Peyer's patch (tissue), 4 donors: ENCODE measurements around the gene SYPL1. TPM values are rescaled to one million over a fixed set of nuclear protein-coding genes. Genes with fewer than 3 reads are reported as not detected.

ENCODE experiments used
- DNase-seq, 3 donors: peaks; one replicate each; pipeline ENCODE4 v3.0.0-alpha.2; 2017 to 2019
- H3K27ac ChIP-seq, 4 donors: fragments of 200-600 bp; sonication (generic); one replicate each; pipeline ENCODE4 v1.5.1; 2016 to 2019
- H3K27me3 ChIP-seq, 2 donors: fragments of 200-600 bp; sonication (generic); one replicate each; pipeline ENCODE4 v1.5.1; 2019
- H3K36me3 ChIP-seq, 3 donors: fragments of 200-600 bp; sonication (generic); one replicate each; pipeline ENCODE4 v1.5.1; 2016 to 2019
- H3K4me1 ChIP-seq, 4 donors: fragments of 200-600 bp; sonication (generic); one replicate each; pipeline ENCODE4 v1.5.1; 2016 to 2019
- H3K4me3 ChIP-seq, 4 donors: fragments of 200-600 bp; sonication (generic); 1 replicate in 3 of 4; 2 replicates in 1 of 4; pipeline ENCODE4 v1.5.1; 2016 to 2019; ENCODE audit warnings: mild to moderate bottlenecking in 1 of 4
- H3K9me3 ChIP-seq, 4 donors: fragments of 200-600 bp; sonication (generic); one replicate each; pipeline ENCODE4 v1.5.1; 2016 to 2019; ENCODE audit warnings: mild to moderate bottlenecking in 1 of 4
- POLR2A ChIP-seq, 2 donors: fragments of 450-650 bp; IDR thresholded peaks; one replicate each; pipeline ENCODE4 v1.5.1; 2017; ENCODE audit warnings: antibody characterized with exemption in 2 of 2, mild to moderate bottlenecking in 2 of 2, moderate library complexity in 2 of 2
- total RNA-seq, 4 donors: library from RNA; depleted of rRNA; stranded (reverse); fragments of >200 nt; gene quantifications; one replicate each; pipeline ENCODE4 v1.1.0, GENCODE V29; 2016
- TF ChIP-seq, protein P1 (sequence below), 6 experiments: fragments of 450-650 bp in 4 of 6; fragments of 200-600 bp in 2 of 6; sonication (generic) in 1 of 6; IDR thresholded peaks; one replicate each; pipeline ENCODE4 v1.5.1; 2017 to 2019; ENCODE audit warnings: antibody characterized with exemption in 6 of 6, mild to moderate bottlenecking in 3 of 6, moderate library complexity in 1 of 6

Gene SYPL1
- total RNA-seq, 4 donors from 2014 or later: 45.2 to 77.6 (median 53.3) TPM

GRCh38 chr7:106125417-106125816 lies 13.3 kb upstream of the SYPL1 start:
- Histone ChIP-seq H3K27ac (no peak overlapping the region), H3K9me3 (no peaks in the 10 kb centered on the region), H3K27me3 (no peaks in the 10 kb centered on the region), H3K4me1 (peaks cover 0 to 4% (median 0%) of the 10 kb centered on the region in 4 donors), H3K36me3 (no peaks in the 10 kb centered on the region), H3K4me3 (no peak overlapping the region)
- no peak for DNase-seq
- TF ChIP-seq POLR2A (IDR thresholded peaks at IDR 0.05): no peak
- TF ChIP-seq, protein P1, sequence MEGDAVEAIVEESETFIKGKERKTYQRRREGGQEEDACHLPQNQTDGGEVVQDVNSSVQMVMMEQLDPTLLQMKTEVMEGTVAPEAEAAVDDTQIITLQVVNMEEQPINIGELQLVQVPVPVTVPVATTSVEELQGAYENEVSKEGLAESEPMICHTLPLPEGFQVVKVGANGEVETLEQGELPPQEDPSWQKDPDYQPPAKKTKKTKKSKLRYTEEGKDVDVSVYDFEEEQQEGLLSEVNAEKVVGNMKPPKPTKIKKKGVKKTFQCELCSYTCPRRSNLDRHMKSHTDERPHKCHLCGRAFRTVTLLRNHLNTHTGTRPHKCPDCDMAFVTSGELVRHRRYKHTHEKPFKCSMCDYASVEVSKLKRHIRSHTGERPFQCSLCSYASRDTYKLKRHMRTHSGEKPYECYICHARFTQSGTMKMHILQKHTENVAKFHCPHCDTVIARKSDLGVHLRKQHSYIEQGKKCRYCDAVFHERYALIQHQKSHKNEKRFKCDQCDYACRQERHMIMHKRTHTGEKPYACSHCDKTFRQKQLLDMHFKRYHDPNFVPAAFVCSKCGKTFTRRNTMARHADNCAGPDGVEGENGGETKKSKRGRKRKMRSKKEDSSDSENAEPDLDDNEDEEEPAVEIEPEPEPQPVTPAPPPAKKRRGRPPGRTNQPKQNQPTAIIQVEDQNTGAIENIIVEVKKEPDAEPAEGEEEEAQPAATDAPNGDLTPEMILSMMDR (IDR thresholded peaks at IDR 0.05): no peak

DNA sequence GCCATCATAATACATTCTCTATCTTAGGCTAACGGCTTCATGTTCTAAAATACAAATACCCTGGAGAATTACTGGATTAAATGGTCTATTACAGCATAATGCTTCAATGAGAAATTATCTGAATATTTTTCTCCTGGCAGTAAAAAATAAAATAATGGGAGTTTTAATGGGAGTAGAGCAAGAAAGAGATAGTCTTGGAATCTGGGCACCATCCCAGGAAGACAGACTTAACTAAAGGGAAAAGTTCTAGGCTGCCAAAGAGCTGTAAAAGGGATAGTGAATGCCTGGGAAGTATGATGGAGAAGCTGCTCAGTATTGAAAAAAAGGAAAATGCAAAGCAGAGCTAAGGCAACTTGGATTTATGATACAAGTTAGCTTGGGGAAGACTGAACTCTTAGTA lies 12.1 kb upstream of the SYPL1 start:
- no peaks in the 10 kb centered on the region for H3K36me3 ChIP-seq
- H3K4me1 ChIP-seq: peaks cover 0 to 4% (median 0%) of the 10 kb centered on the region in 4 donors
- no peak overlapping the region for H3K27ac ChIP-seq
- TF ChIP-seq POLR2A (IDR thresholded peaks at IDR 0.05): no peak
- TF ChIP-seq, protein P1 (IDR thresholded peaks at IDR 0.05): no peak
- DNase-seq: no peak
- no peak overlapping the region for H3K4me3 ChIP-seq
- no peaks in the 10 kb centered on the region for H3K27me3 ChIP-seq
- no peaks in the 10 kb centered on the region for H3K9me3 ChIP-seq

- DNase-seq: no peak
- Histone ChIP-seq H3K27ac (no peak overlapping the region), H3K4me1 (peaks cover 0 to 4% (median 0%) of the 10 kb centered on the region in 4 donors), H3K9me3 (no peaks in the 10 kb centered on the region), H3K27me3 (no peaks in the 10 kb centered on the region), H3K36me3 (no peaks in the 10 kb centered on the region), H3K4me3 (no peak overlapping the region)
- TF ChIP-seq, protein P1 (IDR thresholded peaks at IDR 0.05): no peak
- TF ChIP-seq POLR2A (IDR thresholded peaks at IDR 0.05): no peak
Observed at GRCh38 chr7:106122713-106123112, 10.6 kb upstream of the SYPL1 start.

GRCh38 chr7:106121189-106121810 lies 9.2 kb upstream of the SYPL1 start:
- DNase-seq: no peak
- no peak overlapping the region for H3K4me3 ChIP-seq
- no peaks in the 10 kb centered on the region for H3K9me3 ChIP-seq
- peaks cover 0 to 2% (median 0%) of the 10 kb centered on the region in 4 donors for H3K4me1 ChIP-seq
- H3K27ac ChIP-seq: no peak overlapping the region
- no peaks in the 10 kb centered on the region for H3K27me3 ChIP-seq
- H3K36me3 ChIP-seq: no peaks in the 10 kb centered on the region
- no peak for TF ChIP-seq POLR2A (IDR thresholded peaks at IDR 0.05)
- TF ChIP-seq, protein P1 (IDR thresholded peaks at IDR 0.05): no peak

- H3K4me1 ChIP-seq: no peaks in the 10 kb centered on the region
Observed at GRCh38 chr7:106120500-106120899, 8.4 kb upstream of the SYPL1 start.

More at GRCh38 chr7:106120500-106120899, 8.4 kb upstream of the SYPL1 start:
- no peak for TF ChIP-seq POLR2A (IDR thresholded peaks at IDR 0.05)
- TF ChIP-seq, protein P1 (IDR thresholded peaks at IDR 0.05): no peak
- H3K27ac ChIP-seq: no peak overlapping the region
- no peak for DNase-seq
- H3K4me3 ChIP-seq: no peak overlapping the region
- H3K9me3 ChIP-seq: no peaks in the 10 kb centered on the region
- no peaks in the 10 kb centered on the region for H3K27me3 ChIP-seq
- no peaks in the 10 kb centered on the region for H3K36me3 ChIP-seq
